Trophoblast cell (in vitro differentiated cells and primary cell): Measurements from ENCODE around the gene CRADD.

Source experiments
- DNase-seq, 2 donors: peaks; one replicate each; pipeline ENCODE4 v3.0.0-alpha.2; 2016
- H2AFZ ChIP-seq: 2 replicates; pipeline ENCODE4 v1.6.1; 2013; ENCODE audit warnings: low read length, moderate library complexity, mild to moderate bottlenecking; ENCODE audit not compliant: insufficient read depth, poor library complexity
- H2AK5ac ChIP-seq: 2 replicates; pipeline ENCODE4 v1.6.1; 2013; ENCODE audit warnings: mild to moderate bottlenecking, low read length
- H2BK120ac ChIP-seq: 2 replicates; pipeline ENCODE4 v1.6.1; 2013; ENCODE audit warnings: low read length, mild to moderate bottlenecking, moderate library complexity; ENCODE audit not compliant: insufficient read depth, poor library complexity
- H2BK12ac ChIP-seq: 2 replicates; pipeline ENCODE4 v1.6.1; 2013; ENCODE audit warnings: mild to moderate bottlenecking, low read length, moderate library complexity
- H2BK5ac ChIP-seq: 2 replicates; pipeline ENCODE4 v1.6.1; 2013; ENCODE audit warnings: low read length, low read depth, moderate library complexity, mild to moderate bottlenecking; ENCODE audit not compliant: poor library complexity
- H3K14ac ChIP-seq: 2 replicates; pipeline ENCODE4 v1.6.1; 2013; ENCODE audit warnings: mild to moderate bottlenecking, low read length
- H3K18ac ChIP-seq: 2 replicates; pipeline ENCODE4 v1.6.1; 2013; ENCODE audit warnings: mild to moderate bottlenecking, low read length
- H3K23ac ChIP-seq: 2 replicates; pipeline ENCODE4 v1.6.1; 2013; ENCODE audit warnings: low read length
- H3K27ac ChIP-seq: 2 replicates; pipeline ENCODE4 v1.5.1; 2013; ENCODE audit warnings: low read depth, mild to moderate bottlenecking, inconsistent platforms, low read length, moderate library complexity
- H3K27me3 ChIP-seq: 2 replicates; pipeline ENCODE4 v1.6.1; 2013; ENCODE audit warnings: inconsistent platforms, mild to moderate bottlenecking, low read length, moderate library complexity; ENCODE audit not compliant: insufficient read depth
- H3K36me3 ChIP-seq, 2 experiments: 1 replicate in 1 of 2; 2 replicates in 1 of 2; pipeline ENCODE4 v1.6.1; 2013; ENCODE audit warnings: low read length in 2 of 2, mild to moderate bottlenecking in 2 of 2, moderate library complexity in 1 of 2; ENCODE audit not compliant: insufficient read depth in 2 of 2, control insufficient read depth in 1 of 2
- H3K4ac ChIP-seq: 2 replicates; pipeline ENCODE4 v1.6.1; 2013; ENCODE audit warnings: low read depth, mild to moderate bottlenecking, low read length, moderate library complexity
- H3K4me1 ChIP-seq, 2 experiments: 1 replicate in 1 of 2; 2 replicates in 1 of 2; pipeline ENCODE4 v1.6.1; 2013; ENCODE audit warnings: low read length in 2 of 2, mild to moderate bottlenecking in 2 of 2, moderate library complexity in 1 of 2; ENCODE audit not compliant: insufficient read depth in 2 of 2, control insufficient read depth in 1 of 2
- H3K4me2 ChIP-seq: 2 replicates; pipeline ENCODE4 v1.6.1; 2013; ENCODE audit warnings: inconsistent platforms, mild to moderate bottlenecking, low read length, moderate library complexity
- H3K4me3 ChIP-seq: 2 replicates; pipeline ENCODE4 v1.5.1; 2013; ENCODE audit warnings: mild to moderate bottlenecking, low read depth, low read length, inconsistent platforms
- H3K79me1 ChIP-seq: one replicate; pipeline ENCODE4 v1.6.1; 2013; ENCODE audit warnings: low read length
- H3K79me2 ChIP-seq: 2 replicates; pipeline ENCODE4 v1.6.1; 2013; ENCODE audit warnings: low read length, mild to moderate bottlenecking; ENCODE audit not compliant: control insufficient read depth, insufficient read depth, poor library complexity
- H3K9ac ChIP-seq: 2 replicates; pipeline ENCODE4 v1.6.1; 2013; ENCODE audit warnings: mild to moderate bottlenecking, low read length
- H3K9me3 ChIP-seq: 2 replicates; pipeline ENCODE4 v1.6.1; 2013; ENCODE audit warnings: low read depth, mild to moderate bottlenecking, control low read depth, inconsistent platforms, low read length; ENCODE audit not compliant: insufficient read depth
- H4K12ac ChIP-seq: 2 replicates; pipeline ENCODE4 v1.6.1; 2013; ENCODE audit warnings: low read depth, mild to moderate bottlenecking, low read length, moderate library complexity
- H4K8ac ChIP-seq: 2 replicates; pipeline ENCODE4 v1.6.1; 2013; ENCODE audit warnings: low read depth, mild to moderate bottlenecking, low read length, moderate library complexity
- H4K91ac ChIP-seq: one replicate; pipeline ENCODE4 v1.6.1; 2013; ENCODE audit warnings: low read depth, mild to moderate bottlenecking, low read length, moderate library complexity
- WGBS: extraction: QIAGEN DNeasy Blood & Tissue Kit; methylation state at CpG from one replicate; pipeline ENCODE4 v1.1.7; 2013; ENCODE audit warnings: missing lambda C conversion rate; ENCODE audit not compliant: insufficient read length, insufficient coverage; ENCODE audit errors: extremely low coverage; 5-methylcytosine and 5-hydroxymethylcytosine counted together

CRADD gene

GRCh38 chr12:93894391-93895088 lies 217.4 kb downstream of the CRADD start:
- WGBS = no CpG with 5 or more reads among the region's 17 CpGs
- no peak overlapping the region for H3K4me2 ChIP-seq
- H3K9ac ChIP-seq = no peak overlapping the region
- H4K91ac ChIP-seq = no peak overlapping the region
- H2BK120ac ChIP-seq = no peak overlapping the region
- H4K12ac ChIP-seq = no peak overlapping the region
- no peak overlapping the region for H2BK5ac ChIP-seq
- no peaks in the 10 kb centered on the region for H3K79me2 ChIP-seq
- no peak overlapping the region for H3K23ac ChIP-seq
- no peak overlapping the region for H3K4ac ChIP-seq
- peaks cover 0 to 10% of the 10 kb centered on the region in 2 experiments for H3K4me1 ChIP-seq
- peaks cover 6% of the 10 kb centered on the region for H3K79me1 ChIP-seq
- no peak overlapping the region for H2AFZ ChIP-seq
- no peak overlapping the region for H3K18ac ChIP-seq
- no peak overlapping the region for H2BK12ac ChIP-seq
- no peaks in the 10 kb centered on the region for H3K9me3 ChIP-seq
- H3K14ac ChIP-seq = no peak overlapping the region
- no peak overlapping the region for H3K4me3 ChIP-seq
- no peak overlapping the region for H3K27ac ChIP-seq
- no peak overlapping the region for H4K8ac ChIP-seq
- no peak overlapping the region for H2AK5ac ChIP-seq
- no peak for DNase-seq
- no peaks in the 10 kb centered on the region for H3K27me3 ChIP-seq
- H3K36me3 ChIP-seq = no peaks in the 10 kb centered on the region

GRCh38 chr12:93895089-93895445 lies 217.9 kb downstream of the CRADD start:
- no peaks in the 10 kb centered on the region for H3K27me3 ChIP-seq
- no peak overlapping the region for H3K4ac ChIP-seq
- no peak overlapping the region for H2BK5ac ChIP-seq
- no peaks in the 10 kb centered on the region for H3K79me2 ChIP-seq
- H3K36me3 ChIP-seq = no peaks in the 10 kb centered on the region
- DNase-seq = no peak
- H2AK5ac ChIP-seq = no peak overlapping the region
- no peak overlapping the region for H3K23ac ChIP-seq
- H4K8ac ChIP-seq = no peak overlapping the region
- no peak overlapping the region for H2BK12ac ChIP-seq
- no CpG with 5 or more reads among the region's 6 CpGs for WGBS
- no peak overlapping the region for H3K14ac ChIP-seq
- H3K4me3 ChIP-seq = no peak overlapping the region
- H2BK120ac ChIP-seq = no peak overlapping the region
- no peak overlapping the region for H4K12ac ChIP-seq
- no peak overlapping the region for H3K27ac ChIP-seq
- H3K9me3 ChIP-seq = no peaks in the 10 kb centered on the region
- H3K4me2 ChIP-seq = no peak overlapping the region
- no peak overlapping the region for H3K18ac ChIP-seq
- no peak overlapping the region for H2AFZ ChIP-seq
- H3K4me1 ChIP-seq = peaks cover 0 to 10% of the 10 kb centered on the region in 2 experiments
- H3K79me1 ChIP-seq = peaks cover 6% of the 10 kb centered on the region
- no peak overlapping the region for H3K9ac ChIP-seq
- no peak overlapping the region for H4K91ac ChIP-seq

DNA sequence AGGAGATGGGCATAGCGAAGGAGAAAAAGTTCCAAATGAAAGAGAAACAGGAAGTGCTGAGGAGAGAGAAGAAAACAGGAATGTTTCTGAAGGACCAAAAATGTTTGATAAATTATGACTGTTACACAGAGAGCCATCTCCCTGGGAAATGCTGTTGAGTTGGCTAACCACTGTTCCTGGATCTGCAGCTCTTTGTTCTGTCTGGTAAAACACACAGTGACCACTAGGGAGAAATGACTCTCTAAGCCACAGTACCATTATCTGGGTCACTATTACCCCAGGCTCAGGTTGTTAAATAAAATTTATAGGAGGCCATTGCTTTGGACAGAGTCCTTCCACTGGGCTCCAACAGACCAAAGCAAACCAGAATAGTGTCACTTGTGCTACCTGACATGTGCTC lies 219.3 kb downstream of the CRADD start:
- H4K8ac ChIP-seq = no peak overlapping the region
- H3K4me3 ChIP-seq = no peak overlapping the region
- no peak overlapping the region for H2AK5ac ChIP-seq
- no peak overlapping the region for H3K4me2 ChIP-seq
- H3K4me1 ChIP-seq = peaks cover 0 to 10% of the 10 kb centered on the region in 2 experiments
- H2BK5ac ChIP-seq = no peak overlapping the region
- no peak overlapping the region for H3K14ac ChIP-seq
- no peaks in the 10 kb centered on the region for H3K79me2 ChIP-seq
- H3K36me3 ChIP-seq = no peaks in the 10 kb centered on the region
- H3K79me1 ChIP-seq = peaks cover 6% of the 10 kb centered on the region
- no peak for DNase-seq
- H2BK12ac ChIP-seq = no peak overlapping the region
- WGBS = no CpG with 5 or more reads among the region's 1 CpG
- no peak overlapping the region for H3K27ac ChIP-seq
- no peak overlapping the region for H3K18ac ChIP-seq
- no peak overlapping the region for H2AFZ ChIP-seq
- no peak overlapping the region for H3K23ac ChIP-seq
- no peaks in the 10 kb centered on the region for H3K9me3 ChIP-seq
- H2BK120ac ChIP-seq = no peak overlapping the region
- H4K91ac ChIP-seq = no peak overlapping the region
- H3K4ac ChIP-seq = no peak overlapping the region
- H3K27me3 ChIP-seq = no peaks in the 10 kb centered on the region
- H3K9ac ChIP-seq = no peak overlapping the region
- H4K12ac ChIP-seq = no peak overlapping the region

- Histone ChIP-seq H3K36me3 (no peaks in the 10 kb centered on the region), H3K4me3 (no peak overlapping the region), H2BK12ac (no peak overlapping the region), H4K8ac (no peak overlapping the region), H2AFZ (no peak overlapping the region), H3K79me1 (peaks cover 6% of the 10 kb centered on the region), H3K79me2 (no peaks in the 10 kb centered on the region), H4K12ac (no peak overlapping the region), H3K18ac (no peak overlapping the region), H3K9ac (no peak overlapping the region), H3K27ac (no peak overlapping the region), H2BK5ac (no peak overlapping the region), H3K4me1 (peaks cover 0 to 10% of the 10 kb centered on the region in 2 experiments), H3K4me2 (no peak overlapping the region), H3K9me3 (no peaks in the 10 kb centered on the region), H2BK120ac (no peak overlapping the region), H3K23ac (no peak overlapping the region), H2AK5ac (no peak overlapping the region), H3K27me3 (no peaks in the 10 kb centered on the region), H3K4ac (no peak overlapping the region), H3K14ac (no peak overlapping the region), H4K91ac (no peak overlapping the region)
- no peak for DNase-seq
- no CpG with 5 or more reads among the region's 6 CpGs for WGBS
Measured at GRCh38 chr12:93896952-93897351, 219.8 kb downstream of the CRADD start.
